GM12892 (cell line): ENCODE results near the gene TARBP2.
"Not testable (repeated sequence)": the region's sequence is repeated elsewhere in the genome, so short reads cannot be mapped to it uniquely, and the experiment has no call there.

ENCODE experiments used
- POLR2A ChIP-seq: IDR thresholded peaks from 2 replicates; pipeline ENCODE4 v1.6.1; 2011; ENCODE audit warnings: low read depth, low read length, control low read depth
- POLR2AphosphoS5 ChIP-seq: IDR thresholded peaks from 2 replicates; pipeline ENCODE4 v1.6.1; 2011; ENCODE audit warnings: low read depth, low read length, control low read depth
- TAF1 ChIP-seq: IDR thresholded peaks from 2 replicates; pipeline ENCODE4 v1.6.1; 2011; ENCODE audit warnings: low read depth, mild to moderate bottlenecking, control low read depth, low read length, borderline replicate concordance

GRCh38 chr12:53548354-53548753, 47.3 kb downstream of the TARBP2 start:
- TF ChIP-seq POLR2A, POLR2AphosphoS5, TAF1: not testable (repeated sequence)
